HEK293T (cell line): ENCODE measurements around the gene SYT7.
A peak's percentile ranks its signal among the peaks of the same experiment; 100 is the strongest.

Experiments used
- CTCF ChIA-PET: fragments of 350-600 bp; formaldehyde crosslinking; extraction: SDS; loops from one replicate; lab custom pipeline; 2021; ENCODE audit warnings: antibody characterized with exemption, inconsistent platforms; lab: Yijun Ruan, JAX
- POLR2A ChIA-PET: fragments of 350-600 bp; formaldehyde crosslinking; extraction: SDS; loops from one replicate; lab custom pipeline; 2020; ENCODE audit warnings: antibody characterized with exemption, inconsistent platforms; lab: Yijun Ruan, JAX
- DNase-seq: peaks from one replicate; pipeline ENCODE4 v3.0.0; 2012; ENCODE audit warnings: mixed read lengths; ENCODE audit errors: extremely low spot score
- ARNT ChIP-seq: fragments of 450-650 bp; IDR thresholded peaks from 2 replicates; pipeline ENCODE4 v1.6.1; 2017; ENCODE audit warnings: mild to moderate bottlenecking
- BHLHE40 ChIP-seq: fragments of 450-650 bp; IDR thresholded peaks from 2 replicates; pipeline ENCODE4 v1.6.1; 2016; ENCODE audit warnings: mild to moderate bottlenecking, moderate library complexity, borderline replicate concordance
- CTBP1 ChIP-seq: fragments of 450-650 bp; IDR thresholded peaks from 2 replicates; pipeline ENCODE4 v1.6.1; 2016; ENCODE audit warnings: borderline replicate concordance
- ELF4 ChIP-seq: fragments of 450-650 bp; IDR thresholded peaks from 2 replicates; pipeline ENCODE4 v1.6.1; 2017; ENCODE audit warnings: antibody characterized with exemption
- FOXA1 ChIP-seq: fragments of 450-650 bp; IDR thresholded peaks from 2 replicates; pipeline ENCODE4 v1.6.1; 2016; ENCODE audit warnings: mild to moderate bottlenecking
- FOXK2 ChIP-seq: fragments of 450-650 bp; IDR thresholded peaks from 2 replicates; pipeline ENCODE4 v1.6.1; 2016; ENCODE audit warnings: mild to moderate bottlenecking
- FOXM1 ChIP-seq: fragments of 450-650 bp; IDR thresholded peaks from 2 replicates; pipeline ENCODE4 v1.6.1; 2017; ENCODE audit warnings: mild to moderate bottlenecking, borderline replicate concordance
- HDGF ChIP-seq: fragments of 450-650 bp; IDR thresholded peaks from 2 replicates; pipeline ENCODE4 v1.6.1; 2017; ENCODE audit warnings: antibody characterized with exemption, borderline replicate concordance
- L3MBTL2 ChIP-seq: fragments of 450-650 bp; conservative IDR thresholded peaks from 2 replicates; pipeline ENCODE4 v1.6.1; 2016; ENCODE audit warnings: mild to moderate bottlenecking
- LEF1 ChIP-seq: fragments of 450-650 bp; IDR thresholded peaks from 2 replicates; pipeline ENCODE4 v1.6.1; 2017; ENCODE audit warnings: mild to moderate bottlenecking, borderline replicate concordance
- NFRKB ChIP-seq: fragments of 450-650 bp; IDR thresholded peaks from 2 replicates; pipeline ENCODE4 v1.6.1; 2016; ENCODE audit warnings: mild to moderate bottlenecking, moderate library complexity
- PKNOX1 ChIP-seq: fragments of 450-650 bp; IDR thresholded peaks from 2 replicates; pipeline ENCODE4 v1.6.1; 2016
- SP1 ChIP-seq: fragments of 450-650 bp; IDR thresholded peaks from 2 replicates; pipeline ENCODE4 v1.6.1; 2017
- SUZ12 ChIP-seq: fragments of 450-650 bp; IDR thresholded peaks from 2 replicates; pipeline ENCODE4 v1.6.1; 2016; ENCODE audit warnings: mild to moderate bottlenecking
- TARDBP ChIP-seq: fragments of 450-650 bp; IDR thresholded peaks from 2 replicates; pipeline ENCODE4 v1.6.1; 2016
- ZNF384 ChIP-seq: fragments of 450-650 bp; IDR thresholded peaks from 2 replicates; pipeline ENCODE4 v1.6.1; 2016

The SYT7 gene

DNA sequence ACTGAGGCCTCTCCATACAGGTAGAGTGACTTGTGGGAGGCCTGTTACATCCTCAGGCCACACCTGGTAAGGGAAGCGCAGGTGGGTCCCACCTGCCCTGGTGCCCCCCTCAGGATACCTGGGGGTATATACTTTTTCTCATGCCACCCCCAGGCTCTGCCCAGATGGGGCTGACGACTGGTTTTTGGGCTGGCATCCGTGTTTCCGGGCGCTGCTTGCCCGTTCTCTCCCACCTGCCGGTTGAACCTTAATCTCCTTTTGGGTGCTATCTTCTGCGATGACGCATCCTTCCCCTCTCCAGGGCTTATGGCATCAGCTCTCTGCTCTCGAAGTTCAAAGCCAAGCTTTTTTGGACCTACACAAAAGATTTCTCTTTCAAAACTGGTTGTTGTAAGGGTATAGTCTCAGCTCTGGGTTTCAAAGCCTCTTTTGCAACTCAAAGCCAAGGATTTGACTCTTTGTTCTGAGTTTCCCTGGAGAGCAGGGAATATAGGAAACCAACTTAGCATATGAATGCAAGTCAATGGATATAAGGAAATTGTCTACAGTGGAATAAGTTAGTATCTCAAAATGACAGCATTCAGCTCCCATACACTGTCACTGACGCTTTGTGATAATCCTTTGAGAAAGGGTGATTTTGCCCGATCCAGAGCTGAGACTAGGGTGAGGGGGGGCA lies 80.9 kb downstream of the SYT7 start:
- CTCF ChIA-PET = interaction anchor here (1.2 kb wide), 1 partner anchor 8 kb away, joined by 3 read pairs; no protein-coding TSS in a partner anchor
- TF ChIP-seq ELF4 = no peak
- TF ChIP-seq HDGF = no peak
- TF ChIP-seq PKNOX1 = no peak
- TF ChIP-seq ARNT = no peak
- no peak for TF ChIP-seq CTBP1
- no peak for TF ChIP-seq FOXA1
- TF ChIP-seq BHLHE40 = no peak
- no peak for TF ChIP-seq FOXK2
- TF ChIP-seq SP1 = no peak
- no peak for TF ChIP-seq L3MBTL2
- no peak for TF ChIP-seq NFRKB
- TF ChIP-seq FOXM1 = no peak
- no peak for TF ChIP-seq ZNF384
- TF ChIP-seq LEF1 = no peak
- TF ChIP-seq SUZ12 = no peak
- TF ChIP-seq TARDBP = no peak
- POLR2A ChIA-PET = no interaction called here
- no peak for DNase-seq

DNA sequence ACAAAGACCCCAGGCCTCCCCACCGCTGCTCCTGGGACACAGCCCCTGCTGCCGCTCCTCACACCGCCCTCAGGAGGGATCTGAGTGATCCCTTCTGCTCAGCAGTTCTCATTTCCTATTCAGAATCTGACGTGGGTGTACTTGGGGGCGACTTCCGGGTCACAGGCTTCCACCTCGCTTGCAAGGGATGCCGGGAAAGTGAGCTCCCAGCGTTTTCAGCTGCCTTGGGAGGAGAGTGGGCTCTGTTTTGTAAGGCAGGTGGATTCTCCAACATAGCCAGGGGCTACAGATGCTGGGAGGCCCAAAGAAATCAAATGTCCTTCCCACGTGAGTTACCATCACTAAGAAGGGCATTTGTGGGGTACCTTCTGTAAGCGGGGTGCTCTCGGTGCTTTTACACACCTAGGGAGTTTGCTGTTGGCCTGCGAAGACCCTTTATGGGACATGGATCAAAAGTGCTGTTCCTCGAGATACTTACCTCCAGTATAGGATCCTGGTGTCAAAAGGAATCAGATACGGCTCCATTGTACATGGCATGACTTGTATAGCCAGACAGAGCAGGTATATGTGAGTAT lies 82.0 kb downstream of the SYT7 start:
- CTCF ChIA-PET = no interaction called here
- no peak for DNase-seq
- no peak for TF ChIP-seq FOXK2
- no peak for TF ChIP-seq SUZ12
- no peak for TF ChIP-seq NFRKB
- no peak for TF ChIP-seq FOXA1
- no peak for TF ChIP-seq CTBP1
- TF ChIP-seq ZNF384 = no peak
- no peak for TF ChIP-seq HDGF
- TF ChIP-seq L3MBTL2 = no peak
- no peak for TF ChIP-seq SP1
- no peak for TF ChIP-seq TARDBP
- TF ChIP-seq ELF4 = no peak
- no peak for TF ChIP-seq FOXM1
- no peak for TF ChIP-seq LEF1
- no peak for TF ChIP-seq PKNOX1
- no peak for TF ChIP-seq BHLHE40
- no peak for TF ChIP-seq ARNT
- POLR2A ChIA-PET = no interaction called here

- CTCF ChIA-PET = no interaction called here
- TF ChIP-seq L3MBTL2 (no peak), ELF4 (no peak), FOXM1 (no peak), SP1 (no peak), TARDBP (no peak), BHLHE40 (no peak), FOXA1 (no peak), ZNF384 (no peak), SUZ12 (no peak), PKNOX1 (no peak), ARNT (no peak), CTBP1 (no peak), FOXK2 (no peak), NFRKB (no peak), HDGF (no peak), LEF1 (no peak)
- no peak for DNase-seq
- POLR2A ChIA-PET = no interaction called here
Measured at GRCh38 chr11:61497876-61498275, 83.0 kb downstream of the SYT7 start.

GRCh38 chr11:61497473-61497872 lies 83.4 kb downstream of the SYT7 start:
- no peak for DNase-seq
- POLR2A ChIA-PET = no interaction called here
- CTCF ChIA-PET = no interaction called here
- TF ChIP-seq HDGF (no peak), ZNF384 (no peak), NFRKB (no peak), FOXK2 (no peak), TARDBP (peak; percentile 7; the same call in 1 of the 2 replicates)

DNA sequence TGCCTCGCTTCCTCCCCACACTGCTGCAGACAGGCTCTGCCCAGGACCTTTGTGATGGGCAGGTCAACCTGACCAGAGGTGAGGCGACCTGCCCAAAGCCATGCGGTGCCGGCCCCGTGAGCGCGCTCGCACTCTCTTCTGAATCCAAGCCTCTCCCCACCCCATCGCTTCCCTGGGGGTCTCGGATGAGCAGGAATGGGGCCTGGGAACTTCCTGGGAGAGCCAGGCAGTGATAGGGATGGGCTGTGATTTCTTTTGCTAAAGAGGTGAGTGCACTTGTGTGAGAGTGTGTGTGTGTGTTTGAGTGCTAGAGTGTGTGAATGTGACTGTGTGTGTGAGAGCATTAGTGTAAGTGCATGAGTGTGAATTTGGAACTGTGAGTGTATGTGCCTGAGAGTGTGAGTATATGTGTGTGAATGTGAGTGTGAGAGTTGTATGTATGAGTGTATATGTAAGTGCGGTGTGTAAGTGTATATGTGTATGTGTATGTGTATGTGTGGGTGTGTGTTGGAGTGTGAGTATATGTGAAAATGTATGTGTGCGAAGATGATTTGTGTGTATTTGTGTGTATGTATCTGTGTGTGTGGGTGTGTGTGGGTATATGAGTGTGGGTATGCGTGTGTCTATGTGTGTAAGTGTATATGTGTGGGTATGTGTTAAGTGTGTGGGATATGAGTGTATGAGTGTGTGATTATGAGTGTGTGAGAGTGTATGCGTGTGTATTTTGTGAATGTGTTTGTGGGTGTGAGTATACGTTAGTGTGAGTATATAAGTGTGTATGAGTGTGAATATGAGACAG lies 84.1 kb downstream of the SYT7 start:
- TF ChIP-seq CTBP1 = no peak
- TF ChIP-seq FOXM1 = no peak
- no peak for TF ChIP-seq ELF4
- TF ChIP-seq ARNT = no peak
- no peak for TF ChIP-seq BHLHE40
- no peak for TF ChIP-seq LEF1
- no peak for TF ChIP-seq NFRKB
- no peak for TF ChIP-seq ZNF384
- TF ChIP-seq L3MBTL2 = no peak
- TF ChIP-seq FOXA1 = no peak
- TF ChIP-seq FOXK2 = no peak
- TF ChIP-seq TARDBP = no peak
- TF ChIP-seq SP1 = no peak
- no peak for TF ChIP-seq HDGF
- no peak for TF ChIP-seq SUZ12
- no peak for TF ChIP-seq PKNOX1
- ChIA-PET POLR2A (no interaction called here), CTCF (no interaction called here)
- DNase-seq = no peak
